ENCODE results near the gene HOXD11. TPM values are rescaled to one million over a fixed set of nuclear protein-coding genes. Genes with fewer than 3 reads are reported as not detected.

HOXD11 gene
- total and polyA plus RNA-seq, 9 of the 15 experiments (the other 6 are each of a cell fraction or from before 2014, with no cell fraction given), result not detected

DNA sequence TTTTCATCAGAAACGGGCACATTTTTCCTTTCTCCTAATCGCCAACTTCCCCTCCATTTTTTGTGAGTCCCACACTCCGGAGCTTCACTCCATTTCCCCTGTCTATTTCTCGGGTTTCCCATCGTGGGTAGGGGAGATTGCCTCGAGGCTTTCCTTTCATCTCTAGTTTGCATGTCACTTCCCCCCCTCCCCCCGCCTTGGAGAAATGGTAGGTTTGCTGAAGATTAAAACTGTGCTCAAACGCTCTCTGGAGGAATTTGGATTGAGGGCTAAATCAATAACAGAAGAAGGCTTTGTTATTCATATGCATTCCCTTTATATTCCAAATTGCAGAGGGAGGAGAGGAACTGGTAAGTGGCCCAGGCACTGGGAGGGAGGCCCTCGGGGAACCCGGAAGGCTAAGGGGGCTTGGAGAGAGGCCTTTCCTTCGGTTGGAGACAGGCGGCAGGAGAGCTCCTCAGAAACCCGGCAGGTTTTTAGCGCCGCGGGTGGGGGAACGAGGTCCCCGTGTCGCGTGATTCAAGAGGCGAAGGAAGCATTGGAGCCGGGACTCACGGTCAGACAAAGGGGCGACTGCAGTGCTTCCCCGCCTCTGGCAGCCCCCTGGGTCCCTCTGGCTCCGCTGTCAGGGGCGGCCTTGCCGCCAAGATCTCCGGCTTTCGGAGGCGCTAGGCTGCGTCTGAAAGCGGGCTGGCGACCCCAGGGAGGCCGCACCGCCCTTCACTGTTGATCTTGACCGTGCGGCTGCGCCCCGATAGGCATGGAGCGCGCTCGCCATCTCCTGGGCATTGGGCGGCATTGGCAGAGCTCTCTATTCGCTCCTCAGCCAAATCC is 9.9 kb upstream of the HOXD11 start (continued):
- TF ChIP-seq, protein P1, sequence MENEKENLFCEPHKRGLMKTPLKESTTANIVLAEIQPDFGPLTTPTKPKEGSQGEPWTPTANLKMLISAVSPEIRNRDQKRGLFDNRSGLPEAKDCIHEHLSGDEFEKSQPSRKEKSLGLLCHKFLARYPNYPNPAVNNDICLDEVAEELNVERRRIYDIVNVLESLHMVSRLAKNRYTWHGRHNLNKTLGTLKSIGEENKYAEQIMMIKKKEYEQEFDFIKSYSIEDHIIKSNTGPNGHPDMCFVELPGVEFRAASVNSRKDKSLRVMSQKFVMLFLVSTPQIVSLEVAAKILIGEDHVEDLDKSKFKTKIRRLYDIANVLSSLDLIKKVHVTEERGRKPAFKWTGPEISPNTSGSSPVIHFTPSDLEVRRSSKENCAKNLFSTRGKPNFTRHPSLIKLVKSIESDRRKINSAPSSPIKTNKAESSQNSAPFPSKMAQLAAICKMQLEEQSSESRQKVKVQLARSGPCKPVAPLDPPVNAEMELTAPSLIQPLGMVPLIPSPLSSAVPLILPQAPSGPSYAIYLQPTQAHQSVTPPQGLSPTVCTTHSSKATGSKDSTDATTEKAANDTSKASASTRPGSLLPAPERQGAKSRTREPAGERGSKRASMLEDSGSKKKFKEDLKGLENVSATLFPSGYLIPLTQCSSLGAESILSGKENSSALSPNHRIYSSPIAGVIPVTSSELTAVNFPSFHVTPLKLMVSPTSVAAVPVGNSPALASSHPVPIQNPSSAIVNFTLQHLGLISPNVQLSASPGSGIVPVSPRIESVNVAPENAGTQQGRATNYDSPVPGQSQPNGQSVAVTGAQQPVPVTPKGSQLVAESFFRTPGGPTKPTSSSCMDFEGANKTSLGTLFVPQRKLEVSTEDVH (IDR thresholded peaks at IDR 0.05; ENCODE audit: low read depth, partially characterized antibody), result no peak
- no peak for TF ChIP-seq BCOR (IDR thresholded peaks at IDR 0.05)
- no peak for TF ChIP-seq HDAC8 (tag; IDR thresholded peaks at IDR 0.05)
- TF ChIP-seq KDM1A (IDR thresholded peaks at IDR 0.05), result no peak
- TF ChIP-seq STAT5A (IDR thresholded peaks at IDR 0.05; ENCODE audit: borderline replicate concordance, low read length), result no peak
- no peak for TF ChIP-seq TAL1 (IDR thresholded peaks at IDR 0.05)
- 0 out of 2 replicates have a peak, but pooled peaks have one; percentile 23 for TF ChIP-seq JUNB (CRISPR knock-in tag; conservative IDR thresholded peaks at IDR 0.05)
- TF ChIP-seq ZNF384 (IDR thresholded peaks at IDR 0.05; ENCODE audit: low read depth, low read length), result no peak
- TF ChIP-seq ZNF644 (tag; IDR thresholded peaks at IDR 0.05; ENCODE audit: low read depth), result no peak
- TF ChIP-seq HDAC2 (IDR thresholded peaks at IDR 0.05), result no peak
- TF ChIP-seq PTRF (tag; IDR thresholded peaks at IDR 0.05), result no peak
- TF ChIP-seq, protein P2, sequence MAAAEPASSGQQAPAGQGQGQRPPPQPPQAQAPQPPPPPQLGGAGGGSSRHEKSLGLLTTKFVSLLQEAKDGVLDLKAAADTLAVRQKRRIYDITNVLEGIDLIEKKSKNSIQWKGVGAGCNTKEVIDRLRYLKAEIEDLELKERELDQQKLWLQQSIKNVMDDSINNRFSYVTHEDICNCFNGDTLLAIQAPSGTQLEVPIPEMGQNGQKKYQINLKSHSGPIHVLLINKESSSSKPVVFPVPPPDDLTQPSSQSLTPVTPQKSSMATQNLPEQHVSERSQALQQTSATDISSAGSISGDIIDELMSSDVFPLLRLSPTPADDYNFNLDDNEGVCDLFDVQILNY (CRISPR knock-in tag; IDR thresholded peaks at IDR 0.05), result no peak
- TF ChIP-seq ESRRB (CRISPR knock-in tag; IDR thresholded peaks at IDR 0.05; ENCODE audit: borderline replicate concordance), result no peak
- TF ChIP-seq KAT7 (CRISPR knock-in tag; IDR thresholded peaks at IDR 0.05; ENCODE audit: borderline replicate concordance), result no peak
- TF ChIP-seq NR3C1 (CRISPR knock-in tag; IDR thresholded peaks at IDR 0.05), result no peak
- TF ChIP-seq HNRNPUL1 (IDR thresholded peaks at IDR 0.05; ENCODE audit: low read length), result no peak
- peak; percentile 28; the same call in 1 of the 2 replicates for TF ChIP-seq RB1 (IDR thresholded peaks at IDR 0.05; ENCODE audit: low read depth)
- no peak for TF ChIP-seq ZNF445 (CRISPR knock-in tag; IDR thresholded peaks at IDR 0.05; ENCODE audit: low read depth)
- TF ChIP-seq ZNF143 (CRISPR knock-in tag; IDR thresholded peaks at IDR 0.05), result no peak
- no peak for TF ChIP-seq ZNF830 (CRISPR knock-in tag; IDR thresholded peaks at IDR 0.05)
- no peak for TF ChIP-seq GATA2 (CRISPR knock-in tag; IDR thresholded peaks at IDR 0.05)
- no peak for TF ChIP-seq CBX5 (IDR thresholded peaks at IDR 0.05; ENCODE audit: borderline replicate concordance, low read depth)
- TF ChIP-seq POLR2AphosphoS2 (IDR thresholded peaks at IDR 0.05; ENCODE audit: low read length), result no peak
- TF ChIP-seq ETV1 (tag; conservative IDR thresholded peaks at IDR 0.05; ENCODE audit: low read depth), result no peak
- no peak for TF ChIP-seq KLF16 (IDR thresholded peaks at IDR 0.05)
- TF ChIP-seq NR1H2 (CRISPR knock-in tag; IDR thresholded peaks at IDR 0.05), result no peak

Measured in K562 (cell line).